Amygdala (tissue), 56 donors: ENCODE data around the gene TTLL6.
"Not testable (repeated sequence)": the region's sequence is repeated elsewhere in the genome, so short reads cannot be mapped to it uniquely, and the experiment has no call there.

Experiments
- DNase-seq, 56 donors: peaks; one replicate each; lab custom pipeline; 2025; lab: John Stamatoyannopoulos, UW

TTLL6 gene

GRCh38 chr17:48816774-48817590 lies at the start of gene TTLL6:
TSS of gene TTLL6 (minus strand) at chr17:48817229. CDS start at chr17:48817072, 157 bp downstream.
- peak in 49 of 56 donors; percentile 6 to 82 (median 45) for DNase-seq

GRCh38 chr17:48860456-48860855 lies 43.4 kb upstream of the TTLL6 start:
- DNase-seq, result no peak

- DNase-seq, result no peak
Measured at GRCh38 chr17:48860034-48860433, 43.0 kb upstream of the TTLL6 start.

- DNase-seq, result no peak
Measured at GRCh38 chr17:48856122-48856821, 39.2 kb upstream of the TTLL6 start.

- no peak for DNase-seq
Measured at GRCh38 chr17:48854774-48855476, 37.9 kb upstream of the TTLL6 start.

GRCh38 chr17:48850792-48851323 lies 33.8 kb upstream of the TTLL6 start:
- no peak for DNase-seq

- peak in 1 of 56 donors; percentile 3 for DNase-seq
Measured at GRCh38 chr17:48843187-48843900, 26.3 kb upstream of the TTLL6 start.

- DNase-seq, result no peak
Measured at GRCh38 chr17:48842746-48843145, 25.7 kb upstream of the TTLL6 start.

- DNase-seq, result peak in 14 of 56 donors; percentile 3 to 60 (median 18)
Measured at GRCh38 chr17:48841395-48841831, 24.4 kb upstream of the TTLL6 start.

GRCh38 chr17:48840441-48840840 lies 23.4 kb upstream of the TTLL6 start:
- no peak for DNase-seq

GRCh38 chr17:48837458-48837857 lies 20.4 kb upstream of the TTLL6 start:
- DNase-seq, result not testable (repeated sequence)

GRCh38 chr17:48835971-48836370 lies 18.9 kb upstream of the TTLL6 start:
- DNase-seq, result no peak

GRCh38 chr17:48834973-48835372 lies 17.9 kb upstream of the TTLL6 start:
- DNase-seq, result no peak

- DNase-seq, result no peak
Measured at GRCh38 chr17:48831549-48831883, 14.5 kb upstream of the TTLL6 start.

- peak in 55 of 56 donors; percentile 48 to 95 (median 87) for DNase-seq
Measured at GRCh38 chr17:48830840-48831548, 14.0 kb upstream of the TTLL6 start, which contains the start of gene CALCOCO2. TSS of gene CALCOCO2 (plus strand) at chr17:48831035. CDS start at chr17:48841708, 10,673 bp downstream.

GRCh38 chr17:48825446-48826381 lies 8.7 kb upstream of the TTLL6 start:
- no peak for DNase-seq

GRCh38 chr17:48820936-48821335 lies 3.9 kb upstream of the TTLL6 start:
- not testable (repeated sequence) for DNase-seq

- DNase-seq, result no peak
Measured at GRCh38 chr17:48819466-48819865, 2.4 kb upstream of the TTLL6 start.
